Measurements from ENCODE around the gene SPRR2E.
"Not testable (repeated sequence)": the region's sequence is repeated elsewhere in the genome, so short reads cannot be mapped to it uniquely, and the experiment has no call there.

SPRR2E gene

GRCh38 chr1:153070243-153070642 lies 24.1 kb downstream of the SPRR2E start:
- DNase-seq = no peak

GRCh38 chr1:153058826-153059784 lies 35.2 kb downstream of the SPRR2E start:
- DNase-seq = no peak

- DNase-seq = no peak
Observed at GRCh38 chr1:153058154-153058553, 36.2 kb downstream of the SPRR2E start.

GRCh38 chr1:153057375-153057774 lies 37.0 kb downstream of the SPRR2E start, which contains the start of gene SPRR2A:
Gene SPRR2A, minus strand, starts transcription at chr1:153057512. Its CDS starts 777 bp downstream, at chr1:153056735.
- DNase-seq = no peak

GRCh38 chr1:153056111-153056510 lies 38.2 kb downstream of the SPRR2E start:
- not testable (repeated sequence) for DNase-seq

GRCh38 chr1:153049211-153049610 lies 45.1 kb downstream of the SPRR2E start:
- DNase-seq = no peak
